GM23338 (cell line): ENCODE data around the gene HECTD1. TPM values are rescaled to one million over a fixed set of nuclear protein-coding genes. Genes with fewer than 3 reads are reported as not detected.

ENCODE experiments used
- ATAC-seq: fragments of 200-7000 bp; cut with Tn5 transposase; 3 replicates; pipeline ENCODE4 v1.9.1; 2020
- DNase-seq: peaks from one replicate; pipeline ENCODE4 v3.0.0-alpha.2; 2015; ENCODE audit warnings: low spot score
- H2AFZ ChIP-seq: fragments of 200-600 bp; sonication (generic); 2 replicates; pipeline ENCODE4 v1.8.0; 2016; ENCODE audit warnings: antibody characterized with exemption, mild to moderate bottlenecking, moderate library complexity
- H3F3A ChIP-seq: fragments of 200-600 bp; sonication (generic); replicated peaks from 2 replicates; pipeline ENCODE4 v1.8.0; 2017; ENCODE audit warnings: antibody characterized with exemption, mixed run types, low read depth
- H3K27ac ChIP-seq: fragments of 200-600 bp; sonication (generic); 2 replicates; pipeline ENCODE4 v1.6.1; 2016; ENCODE audit warnings: low read depth
- H3K27me3 ChIP-seq: fragments of 200-600 bp; sonication (generic); 2 replicates; pipeline ENCODE4 v1.8.0; 2016; ENCODE audit warnings: mild to moderate bottlenecking, mixed run types, moderate library complexity; ENCODE audit not compliant: insufficient read depth
- H3K36me3 ChIP-seq: fragments of 200-600 bp; sonication (generic); 2 replicates; pipeline ENCODE4 v1.8.0; 2016; ENCODE audit warnings: mild to moderate bottlenecking; ENCODE audit not compliant: insufficient read depth
- H3K4me1 ChIP-seq: fragments of 200-600 bp; sonication (generic); 2 replicates; pipeline ENCODE4 v1.8.0; 2016; ENCODE audit warnings: mild to moderate bottlenecking, moderate library complexity; ENCODE audit not compliant: insufficient read depth
- H3K4me2 ChIP-seq: fragments of 200-600 bp; sonication (generic); 2 replicates; pipeline ENCODE4 v1.7.1; 2017; ENCODE audit warnings: mixed run types
- H3K4me3 ChIP-seq: fragments of 200-600 bp; sonication (generic); 2 replicates; pipeline ENCODE4 v1.6.1; 2016; ENCODE audit warnings: mixed run types
- H3K79me2 ChIP-seq: fragments of 200-600 bp; sonication (generic); replicated peaks from 2 replicates; pipeline ENCODE4 v1.8.0; 2017; ENCODE audit warnings: mild to moderate bottlenecking; ENCODE audit not compliant: insufficient read depth
- H3K9me2 ChIP-seq: fragments of 200-600 bp; sonication (generic); 2 replicates; pipeline ENCODE4 v1.8.0; 2017; ENCODE audit not compliant: insufficient read depth
- H4K20me1 ChIP-seq: fragments of 200-600 bp; sonication (generic); replicated peaks from 2 replicates; pipeline ENCODE4 v1.8.0; 2017; ENCODE audit warnings: mild to moderate bottlenecking; ENCODE audit not compliant: insufficient read depth
- H3K27ac Mint-ChIP-seq: 2 replicates; pipeline ENCODE4 v1.8.0; 2020; ENCODE audit warnings: inconsistent platforms, mild to moderate bottlenecking, moderate library complexity, mixed read lengths
- H3K27me3 Mint-ChIP-seq: 3 replicates; pipeline ENCODE4 v1.8.0; 2022; ENCODE audit warnings: low read depth, mild to moderate bottlenecking, moderate library complexity, mixed read lengths, inconsistent platforms; ENCODE audit not compliant: insufficient read depth, poor library complexity
- H3K36me3 Mint-ChIP-seq: 3 replicates; pipeline ENCODE4 v1.8.0; 2021; ENCODE audit warnings: low read depth, mild to moderate bottlenecking, inconsistent platforms, moderate library complexity, mixed read lengths
- H3K4me1 Mint-ChIP-seq: 3 replicates; pipeline ENCODE4 v1.8.0; 2020; ENCODE audit warnings: mild to moderate bottlenecking, inconsistent platforms, mixed read lengths
- H3K4me3 Mint-ChIP-seq: 3 replicates; pipeline ENCODE4 v1.8.0; 2021; ENCODE audit warnings: moderate library complexity, mild to moderate bottlenecking, inconsistent platforms, mixed read lengths
- H3K9me3 Mint-ChIP-seq: 3 replicates; pipeline ENCODE4 v1.8.0; 2020; ENCODE audit warnings: moderate library complexity, mild to moderate bottlenecking, inconsistent platforms, mixed read lengths
- EZH2 ChIP-seq: fragments of 200-600 bp; sonication (generic); IDR thresholded peaks from one replicate; pipeline ENCODE4 v1.8.0; 2017; ENCODE audit warnings: antibody characterized with exemption, mild to moderate bottlenecking, low read depth; ENCODE audit not compliant: unreplicated experiment
- JUNB ChIP-seq: IDR thresholded peaks from one replicate; pipeline ENCODE4 v1.6.1; 2016; ENCODE audit warnings: antibody characterized with exemption; ENCODE audit not compliant: unreplicated experiment
- NANOG ChIP-seq: IDR thresholded peaks from 2 replicates; pipeline ENCODE4 v1.6.1; 2016; ENCODE audit warnings: antibody characterized with exemption, borderline replicate concordance
- POLR2AphosphoS5 ChIP-seq: IDR thresholded peaks from 2 replicates; pipeline ENCODE4 v1.6.1; 2016; ENCODE audit warnings: antibody characterized with exemption, low read depth
- STAT1 ChIP-seq: IDR thresholded peaks from one replicate; pipeline ENCODE4 v1.6.1; 2016; ENCODE audit warnings: antibody characterized with exemption; ENCODE audit not compliant: unreplicated experiment
- ZNF114 ChIP-seq: fragments of 250-450 bp; sonication (Bioruptor Pico); IDR thresholded peaks from 2 replicates; pipeline ENCODE4 v1.5.0; 2020; ENCODE audit warnings: mild to moderate bottlenecking, moderate library complexity
- ZNF331 ChIP-seq: fragments of 250-450 bp; sonication (Bioruptor Pico); IDR thresholded peaks from 2 replicates; pipeline ENCODE4 v1.5.0; 2020; ENCODE audit warnings: low read depth, mild to moderate bottlenecking, moderate library complexity
- polyA plus RNA-seq: library from polyadenylated mRNA; unstranded; fragments of >200 nt; fragmentation: Nextera tagmentation; extraction: Ambion mirVana; gene quantifications from 2 replicates; pipeline ENCODE4 v1.2.1, GENCODE V29; 2016
- total RNA-seq: library from RNA; depleted of rRNA; stranded (reverse); fragments of >200 nt; shearing (Covaris generic); gene quantifications from 2 replicates; pipeline ENCODE4 v1.2.3, GENCODE V29; 2014
- TF ChIP-seq, protein P1 (sequence below): IDR thresholded peaks from 2 replicates; pipeline ENCODE4 v1.6.1; 2016; ENCODE audit warnings: antibody characterized with exemption
- TF ChIP-seq, protein P2 (sequence below), 2 experiments: fragments of 200-600 bp in 1 of 2; sonication (generic) in 1 of 2; conservative IDR thresholded peaks; 2 replicates each; pipeline versions ENCODE4 v1.5.1 to v1.6.1; 2016 to 2017; ENCODE audit warnings: antibody characterized with exemption in 2 of 2, low read depth in 2 of 2, mild to moderate bottlenecking in 2 of 2, moderate library complexity in 1 of 2
- TF ChIP-seq, protein P3 (sequence below): IDR thresholded peaks from one replicate; pipeline ENCODE4 v1.6.1; 2018; ENCODE audit warnings: antibody characterized with exemption; ENCODE audit not compliant: unreplicated experiment
- TF ChIP-seq, protein P4 (sequence below): fragments of 250-450 bp; sonication (Bioruptor Pico); IDR thresholded peaks from 2 replicates; pipeline ENCODE4 v1.5.0; 2020; ENCODE audit warnings: mild to moderate bottlenecking, moderate library complexity

The HECTD1 gene
- total and polyA plus RNA-seq, 2 experiments from 2014 or later: 42.1 to 132 TPM

DNA sequence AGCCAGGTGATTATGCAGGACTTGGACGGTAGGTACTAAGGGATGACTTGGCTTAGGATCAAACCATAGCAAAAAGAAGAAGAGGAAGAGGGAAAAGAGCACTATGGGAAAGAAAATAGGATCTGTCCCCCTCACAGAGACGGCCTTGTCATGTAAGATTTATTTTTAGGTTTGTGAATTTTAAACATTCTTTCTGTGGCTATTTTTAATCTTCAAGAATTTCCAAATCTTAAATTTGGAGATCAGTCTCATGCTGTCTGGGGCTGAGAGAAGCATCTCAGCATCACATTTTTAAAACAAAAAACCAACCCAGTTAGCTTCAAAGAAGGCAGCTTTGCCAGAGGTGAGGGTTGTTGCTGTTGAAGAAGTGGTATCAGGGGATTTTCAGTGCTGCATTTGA is 128.8 kb downstream of the HECTD1 start:
- Mint-ChIP-seq H3K27ac (no peak overlapping the region), H3K4me1 (no peaks in the 10 kb centered on the region), H3K9me3 (no peaks in the 10 kb centered on the region), H3K4me3 (no peak overlapping the region), H3K27me3 (no peaks in the 10 kb centered on the region), H3K36me3 (peaks cover 8% of the 10 kb centered on the region; the same call in 2 of the 3 replicates)
- no peak overlapping the region for H2AFZ ChIP-seq
- no peaks in the 10 kb centered on the region for H3F3A ChIP-seq
- DNase-seq: no peak
- H3K4me2 ChIP-seq: no peak overlapping the region
- no peaks in the 10 kb centered on the region for H3K9me2 ChIP-seq
- no peak for ATAC-seq
- no peaks in the 10 kb centered on the region for H3K27me3 ChIP-seq
- H3K4me1 ChIP-seq: no peaks in the 10 kb centered on the region
- TF ChIP-seq EZH2 (no peak), STAT1 (no peak), POLR2AphosphoS5 (no peak), JUNB (no peak), ZNF114 (no peak), ZNF331 (no peak), NANOG (no peak)
- TF ChIP-seq, protein P1, sequence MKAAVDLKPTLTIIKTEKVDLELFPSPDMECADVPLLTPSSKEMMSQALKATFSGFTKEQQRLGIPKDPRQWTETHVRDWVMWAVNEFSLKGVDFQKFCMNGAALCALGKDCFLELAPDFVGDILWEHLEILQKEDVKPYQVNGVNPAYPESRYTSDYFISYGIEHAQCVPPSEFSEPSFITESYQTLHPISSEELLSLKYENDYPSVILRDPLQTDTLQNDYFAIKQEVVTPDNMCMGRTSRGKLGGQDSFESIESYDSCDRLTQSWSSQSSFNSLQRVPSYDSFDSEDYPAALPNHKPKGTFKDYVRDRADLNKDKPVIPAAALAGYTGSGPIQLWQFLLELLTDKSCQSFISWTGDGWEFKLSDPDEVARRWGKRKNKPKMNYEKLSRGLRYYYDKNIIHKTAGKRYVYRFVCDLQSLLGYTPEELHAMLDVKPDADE: no peak
- TF ChIP-seq, protein P2, sequence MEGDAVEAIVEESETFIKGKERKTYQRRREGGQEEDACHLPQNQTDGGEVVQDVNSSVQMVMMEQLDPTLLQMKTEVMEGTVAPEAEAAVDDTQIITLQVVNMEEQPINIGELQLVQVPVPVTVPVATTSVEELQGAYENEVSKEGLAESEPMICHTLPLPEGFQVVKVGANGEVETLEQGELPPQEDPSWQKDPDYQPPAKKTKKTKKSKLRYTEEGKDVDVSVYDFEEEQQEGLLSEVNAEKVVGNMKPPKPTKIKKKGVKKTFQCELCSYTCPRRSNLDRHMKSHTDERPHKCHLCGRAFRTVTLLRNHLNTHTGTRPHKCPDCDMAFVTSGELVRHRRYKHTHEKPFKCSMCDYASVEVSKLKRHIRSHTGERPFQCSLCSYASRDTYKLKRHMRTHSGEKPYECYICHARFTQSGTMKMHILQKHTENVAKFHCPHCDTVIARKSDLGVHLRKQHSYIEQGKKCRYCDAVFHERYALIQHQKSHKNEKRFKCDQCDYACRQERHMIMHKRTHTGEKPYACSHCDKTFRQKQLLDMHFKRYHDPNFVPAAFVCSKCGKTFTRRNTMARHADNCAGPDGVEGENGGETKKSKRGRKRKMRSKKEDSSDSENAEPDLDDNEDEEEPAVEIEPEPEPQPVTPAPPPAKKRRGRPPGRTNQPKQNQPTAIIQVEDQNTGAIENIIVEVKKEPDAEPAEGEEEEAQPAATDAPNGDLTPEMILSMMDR (conservative IDR thresholded peaks at IDR 0.05; ENCODE audit: low read depth in 2 of 2): no peak
- TF ChIP-seq, protein P3, sequence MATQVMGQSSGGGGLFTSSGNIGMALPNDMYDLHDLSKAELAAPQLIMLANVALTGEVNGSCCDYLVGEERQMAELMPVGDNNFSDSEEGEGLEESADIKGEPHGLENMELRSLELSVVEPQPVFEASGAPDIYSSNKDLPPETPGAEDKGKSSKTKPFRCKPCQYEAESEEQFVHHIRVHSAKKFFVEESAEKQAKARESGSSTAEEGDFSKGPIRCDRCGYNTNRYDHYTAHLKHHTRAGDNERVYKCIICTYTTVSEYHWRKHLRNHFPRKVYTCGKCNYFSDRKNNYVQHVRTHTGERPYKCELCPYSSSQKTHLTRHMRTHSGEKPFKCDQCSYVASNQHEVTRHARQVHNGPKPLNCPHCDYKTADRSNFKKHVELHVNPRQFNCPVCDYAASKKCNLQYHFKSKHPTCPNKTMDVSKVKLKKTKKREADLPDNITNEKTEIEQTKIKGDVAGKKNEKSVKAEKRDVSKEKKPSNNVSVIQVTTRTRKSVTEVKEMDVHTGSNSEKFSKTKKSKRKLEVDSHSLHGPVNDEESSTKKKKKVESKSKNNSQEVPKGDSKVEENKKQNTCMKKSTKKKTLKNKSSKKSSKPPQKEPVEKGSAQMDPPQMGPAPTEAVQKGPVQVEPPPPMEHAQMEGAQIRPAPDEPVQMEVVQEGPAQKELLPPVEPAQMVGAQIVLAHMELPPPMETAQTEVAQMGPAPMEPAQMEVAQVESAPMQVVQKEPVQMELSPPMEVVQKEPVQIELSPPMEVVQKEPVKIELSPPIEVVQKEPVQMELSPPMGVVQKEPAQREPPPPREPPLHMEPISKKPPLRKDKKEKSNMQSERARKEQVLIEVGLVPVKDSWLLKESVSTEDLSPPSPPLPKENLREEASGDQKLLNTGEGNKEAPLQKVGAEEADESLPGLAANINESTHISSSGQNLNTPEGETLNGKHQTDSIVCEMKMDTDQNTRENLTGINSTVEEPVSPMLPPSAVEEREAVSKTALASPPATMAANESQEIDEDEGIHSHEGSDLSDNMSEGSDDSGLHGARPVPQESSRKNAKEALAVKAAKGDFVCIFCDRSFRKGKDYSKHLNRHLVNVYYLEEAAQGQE: no peak
- TF ChIP-seq, protein P4, sequence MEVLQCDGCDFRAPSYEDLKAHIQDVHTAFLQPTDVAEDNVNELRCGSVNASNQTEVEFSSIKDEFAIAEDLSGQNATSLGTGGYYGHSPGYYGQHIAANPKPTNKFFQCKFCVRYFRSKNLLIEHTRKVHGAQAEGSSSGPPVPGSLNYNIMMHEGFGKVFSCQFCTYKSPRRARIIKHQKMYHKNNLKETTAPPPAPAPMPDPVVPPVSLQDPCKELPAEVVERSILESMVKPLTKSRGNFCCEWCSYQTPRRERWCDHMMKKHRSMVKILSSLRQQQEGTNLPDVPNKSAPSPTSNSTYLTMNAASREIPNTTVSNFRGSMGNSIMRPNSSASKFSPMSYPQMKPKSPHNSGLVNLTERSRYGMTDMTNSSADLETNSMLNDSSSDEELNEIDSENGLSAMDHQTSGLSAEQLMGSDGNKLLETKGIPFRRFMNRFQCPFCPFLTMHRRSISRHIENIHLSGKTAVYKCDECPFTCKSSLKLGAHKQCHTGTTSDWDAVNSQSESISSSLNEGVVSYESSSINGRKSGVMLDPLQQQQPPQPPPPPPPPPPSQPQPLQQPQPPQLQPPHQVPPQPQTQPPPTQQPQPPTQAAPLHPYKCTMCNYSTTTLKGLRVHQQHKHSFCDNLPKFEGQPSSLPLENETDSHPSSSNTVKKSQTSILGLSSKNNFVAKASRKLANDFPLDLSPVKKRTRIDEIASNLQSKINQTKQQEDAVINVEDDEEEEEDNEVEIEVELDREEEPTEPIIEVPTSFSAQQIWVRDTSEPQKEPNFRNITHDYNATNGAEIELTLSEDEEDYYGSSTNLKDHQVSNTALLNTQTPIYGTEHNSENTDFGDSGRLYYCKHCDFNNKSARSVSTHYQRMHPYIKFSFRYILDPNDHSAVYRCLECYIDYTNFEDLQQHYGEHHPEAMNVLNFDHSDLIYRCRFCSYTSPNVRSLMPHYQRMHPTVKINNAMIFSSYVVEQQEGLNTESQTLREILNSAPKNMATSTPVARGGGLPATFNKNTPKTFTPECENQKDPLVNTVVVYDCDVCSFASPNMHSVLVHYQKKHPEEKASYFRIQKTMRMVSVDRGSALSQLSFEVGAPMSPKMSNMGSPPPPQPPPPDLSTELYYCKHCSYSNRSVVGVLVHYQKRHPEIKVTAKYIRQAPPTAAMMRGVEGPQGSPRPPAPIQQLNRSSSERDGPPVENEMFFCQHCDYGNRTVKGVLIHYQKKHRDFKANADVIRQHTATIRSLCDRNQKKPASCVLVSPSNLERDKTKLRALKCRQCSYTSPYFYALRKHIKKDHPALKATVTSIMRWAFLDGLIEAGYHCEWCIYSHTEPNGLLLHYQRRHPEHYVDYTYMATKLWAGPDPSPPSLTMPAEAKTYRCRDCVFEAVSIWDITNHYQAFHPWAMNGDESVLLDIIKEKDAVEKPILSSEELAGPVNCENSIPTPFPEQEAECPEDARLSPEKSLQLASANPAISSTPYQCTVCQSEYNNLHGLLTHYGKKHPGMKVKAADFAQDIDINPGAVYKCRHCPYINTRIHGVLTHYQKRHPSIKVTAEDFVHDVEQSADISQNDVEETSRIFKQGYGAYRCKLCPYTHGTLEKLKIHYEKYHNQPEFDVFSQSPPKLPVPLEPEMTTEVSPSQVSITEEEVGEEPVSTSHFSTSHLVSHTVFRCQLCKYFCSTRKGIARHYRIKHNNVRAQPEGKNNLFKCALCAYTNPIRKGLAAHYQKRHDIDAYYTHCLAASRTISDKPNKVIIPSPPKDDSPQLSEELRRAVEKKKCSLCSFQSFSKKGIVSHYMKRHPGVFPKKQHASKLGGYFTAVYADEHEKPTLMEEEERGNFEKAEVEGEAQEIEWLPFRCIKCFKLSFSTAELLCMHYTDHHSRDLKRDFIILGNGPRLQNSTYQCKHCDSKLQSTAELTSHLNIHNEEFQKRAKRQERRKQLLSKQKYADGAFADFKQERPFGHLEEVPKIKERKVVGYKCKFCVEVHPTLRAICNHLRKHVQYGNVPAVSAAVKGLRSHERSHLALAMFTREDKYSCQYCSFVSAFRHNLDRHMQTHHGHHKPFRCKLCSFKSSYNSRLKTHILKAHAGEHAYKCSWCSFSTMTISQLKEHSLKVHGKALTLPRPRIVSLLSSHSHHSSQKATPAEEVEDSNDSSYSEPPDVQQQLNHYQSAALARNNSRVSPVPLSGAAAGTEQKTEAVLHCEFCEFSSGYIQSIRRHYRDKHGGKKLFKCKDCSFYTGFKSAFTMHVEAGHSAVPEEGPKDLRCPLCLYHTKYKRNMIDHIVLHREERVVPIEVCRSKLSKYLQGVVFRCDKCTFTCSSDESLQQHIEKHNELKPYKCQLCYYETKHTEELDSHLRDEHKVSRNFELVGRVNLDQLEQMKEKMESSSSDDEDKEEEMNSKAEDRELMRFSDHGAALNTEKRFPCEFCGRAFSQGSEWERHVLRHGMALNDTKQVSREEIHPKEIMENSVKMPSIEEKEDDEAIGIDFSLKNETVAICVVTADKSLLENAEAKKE (CRISPR knock-in tag): no peak
- H3K79me2 ChIP-seq: no peaks in the 10 kb centered on the region
- no peak overlapping the region for H3K4me3 ChIP-seq
- H4K20me1 ChIP-seq: no peaks in the 10 kb centered on the region
- no peaks in the 10 kb centered on the region for H3K36me3 ChIP-seq
- H3K27ac ChIP-seq: no peak overlapping the region
